ENCODE data around the gene ERBB4. TPM values are rescaled to one million over a fixed set of nuclear protein-coding genes. Genes with fewer than 3 reads are reported as not detected.

ERBB4 gene
- total RNA-seq, 4 donors from 2014 or later: 5.5 to 21.0 (median 18.3) TPM

GRCh38 chr2:211941216-211941747, 597.3 kb downstream of the ERBB4 start:
- H3K4me1 ChIP-seq: no peaks in the 10 kb centered on the region
- no peaks in the 10 kb centered on the region for H3K36me3 ChIP-seq
- H3K4me3 ChIP-seq (replicated peaks in 1 of 3): no peak overlapping the region
- TF ChIP-seq CTCF (IDR thresholded peaks at IDR 0.05) (no peak), POLR2A (IDR thresholded peaks at IDR 0.05) (no peak)
- intact Hi-C loops (cut with DNase I): no loop called here
- 82 to 91% methylated on average over 1 of the region's 1 CpG for WGBS, 2 donors
- H3K27ac ChIP-seq: no peak overlapping the region
- H3K27me3 ChIP-seq: peaks cover 4% of the 10 kb centered on the region
- H3K9me3 ChIP-seq: no peaks in the 10 kb centered on the region
- DNase-seq: no peak

GRCh38 chr2:211939177-211939576, 599.4 kb downstream of the ERBB4 start:
- no peak for TF ChIP-seq CTCF (IDR thresholded peaks at IDR 0.05)
- Histone ChIP-seq H3K36me3 (no peaks in the 10 kb centered on the region), H3K27ac (no peak overlapping the region), H3K4me1 (no peaks in the 10 kb centered on the region), H3K4me3 (replicated peaks in 1 of 3) (no peak overlapping the region), H3K27me3 (peaks cover 4% of the 10 kb centered on the region), H3K9me3 (no peaks in the 10 kb centered on the region)
- WGBS, 2 donors: 83 to 86% methylated on average over 2 of the region's 2 CpGs
- intact Hi-C loops (cut with DNase I): no loop called here
- no peak for DNase-seq

- no peaks in the 10 kb centered on the region for H3K9me3 ChIP-seq
- no peak overlapping the region for H3K4me3 ChIP-seq (replicated peaks in 1 of 3)
- 71 to 83% methylated on average over 1 of the region's 1 CpG for WGBS, 2 donors
- no peak for DNase-seq
- no peak for TF ChIP-seq CTCF (IDR thresholded peaks at IDR 0.05)
- TF ChIP-seq POLR2A (IDR thresholded peaks at IDR 0.05): no peak
- H3K27ac ChIP-seq: no peak overlapping the region
- H3K27me3 ChIP-seq: no peaks in the 10 kb centered on the region
- H3K36me3 ChIP-seq: no peaks in the 10 kb centered on the region
- intact Hi-C loops (cut with DNase I): no loop called here
- H3K4me1 ChIP-seq: no peaks in the 10 kb centered on the region
These were observed 603.8 kb downstream of the ERBB4 start for GRCh38 chr2:211934811-211935210.

DNA sequence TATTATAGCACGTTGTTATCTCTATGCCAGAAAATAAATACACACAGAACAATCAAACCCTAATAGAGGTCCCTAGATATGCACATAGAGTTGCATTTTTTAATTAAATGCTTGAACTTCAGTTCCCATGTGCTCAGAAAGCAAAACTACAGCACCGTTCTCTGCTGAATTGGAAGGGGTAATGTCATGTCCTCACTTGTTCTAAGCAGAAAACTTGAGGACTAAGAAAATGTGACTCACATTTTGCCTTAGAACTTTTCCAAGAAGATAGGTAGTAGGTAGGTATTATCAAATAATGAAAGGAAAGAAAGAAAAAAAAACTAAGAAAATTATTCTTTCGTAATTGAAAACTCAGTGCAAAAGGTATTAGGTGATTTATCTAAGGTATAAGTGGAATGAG, 607.3 kb downstream of the ERBB4 start:
- no peak for DNase-seq
- no peaks in the 10 kb centered on the region for H3K36me3 ChIP-seq
- intact Hi-C loops (cut with DNase I): no loop called here
- no peaks in the 10 kb centered on the region for H3K9me3 ChIP-seq
- H3K4me3 ChIP-seq (replicated peaks in 1 of 3): no peak overlapping the region
- H3K4me1 ChIP-seq: no peaks in the 10 kb centered on the region
- WGBS, 2 donors: 45 to 48% methylated on average over 3 of the region's 3 CpGs
- H3K27ac ChIP-seq: no peak overlapping the region
- TF ChIP-seq POLR2A (IDR thresholded peaks at IDR 0.05) (no peak), CTCF (IDR thresholded peaks at IDR 0.05) (no peak)
- H3K27me3 ChIP-seq: no peaks in the 10 kb centered on the region

DNA sequence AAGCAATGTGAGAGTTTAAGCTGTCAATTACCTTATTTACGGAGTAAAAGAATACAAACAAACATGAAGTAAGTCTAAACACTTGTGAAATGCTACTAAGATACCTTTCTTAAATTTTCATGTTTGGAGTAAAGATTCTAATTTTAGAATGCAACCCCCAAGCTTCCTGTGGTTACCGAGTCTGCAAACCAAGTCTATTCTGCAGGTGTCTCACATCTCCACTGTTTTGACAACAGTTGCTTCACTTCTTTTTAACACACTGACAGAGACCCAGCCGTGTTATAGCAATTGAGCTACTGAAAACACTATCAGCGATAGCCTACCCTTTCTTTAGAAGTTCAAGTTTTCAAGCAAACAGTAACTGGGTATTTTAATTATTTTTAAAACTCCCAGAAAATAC, 608.3 kb downstream of the ERBB4 start:
- Histone ChIP-seq H3K27ac (no peak overlapping the region), H3K4me3 (replicated peaks in 1 of 3) (no peak overlapping the region), H3K4me1 (no peaks in the 10 kb centered on the region), H3K27me3 (no peaks in the 10 kb centered on the region), H3K9me3 (no peaks in the 10 kb centered on the region), H3K36me3 (no peaks in the 10 kb centered on the region)
- TF ChIP-seq POLR2A (IDR thresholded peaks at IDR 0.05) (no peak), CTCF (IDR thresholded peaks at IDR 0.05) (no peak)
- intact Hi-C loops (cut with DNase I): no loop called here
- 58 to 60% methylated on average over 4 of the region's 4 CpGs for WGBS, 2 donors
- DNase-seq: no peak
